Bronchial epithelial cell (primary cell): ENCODE measurements around the gene LRP6. TPM values are rescaled to one million over a fixed set of nuclear protein-coding genes. Genes with fewer than 3 reads are reported as not detected.

Experiments
- DNase-seq: peaks from one replicate; pipeline ENCODE4 v3.0.0-alpha.2; 2010; ENCODE audit warnings: low read depth
- FAIRE-seq: peaks from 2 replicates; lab custom pipeline; 2011; peaks lifted over from hg19 to GRCh38; lab: Jason Lieb, UNC
- H3K27me3 ChIP-seq: 2 replicates; pipeline ENCODE4 v1.5.1; 2011; ENCODE audit warnings: low read length; ENCODE audit not compliant: control insufficient read depth, insufficient read depth
- H3K36me3 ChIP-seq: 2 replicates; pipeline ENCODE4 v1.5.1; 2011; ENCODE audit warnings: low read length; ENCODE audit not compliant: control insufficient read depth, insufficient read depth
- H3K4me3 ChIP-seq: 2 replicates; pipeline ENCODE4 v1.5.1; 2011; ENCODE audit warnings: mild to moderate bottlenecking, low read depth, low read length, control low read depth
- CTCF ChIP-seq: IDR thresholded peaks from 2 replicates; pipeline ENCODE4 v1.5.1; 2011; ENCODE audit warnings: mild to moderate bottlenecking, moderate library complexity, low read length, control low read depth, inconsistent platforms; ENCODE audit not compliant: insufficient read depth, severe bottlenecking
- total RNA-seq: library from RNA; depleted of rRNA; stranded (reverse); fragments of >200 nt; gene quantifications from 2 replicates; pipeline ENCODE4 v1.2.1, GENCODE V29; 2014

The LRP6 gene
- total RNA-seq, 1 donor from 2014 or later = 17.6 TPM

GRCh38 chr12:12202747-12203146 lies 64.1 kb downstream of the LRP6 start:
- no peak for FAIRE-seq
- no peak for DNase-seq
- TF ChIP-seq CTCF = no peak

GRCh38 chr12:12202105-12202504 lies 64.7 kb downstream of the LRP6 start:
- FAIRE-seq (no peak), DNase-seq (no peak)
- TF ChIP-seq CTCF = no peak
- H3K4me3 ChIP-seq = no peak overlapping the region
- no peaks in the 10 kb centered on the region for H3K27me3 ChIP-seq
- H3K36me3 ChIP-seq = no peaks in the 10 kb centered on the region

More at GRCh38 chr12:12202747-12203146, 64.1 kb downstream of the LRP6 start:
- no peak overlapping the region for H3K4me3 ChIP-seq
- H3K27me3 ChIP-seq = no peaks in the 10 kb centered on the region
- no peaks in the 10 kb centered on the region for H3K36me3 ChIP-seq

- no peak for TF ChIP-seq CTCF
Observed at GRCh38 chr12:12201274-12201758, 65.5 kb downstream of the LRP6 start.

GRCh38 chr12:12200363-12200762 lies 66.5 kb downstream of the LRP6 start:
- no peak for TF ChIP-seq CTCF

More at GRCh38 chr12:12201274-12201758, 65.5 kb downstream of the LRP6 start:
- FAIRE-seq = no peak
- no peak overlapping the region for H3K4me3 ChIP-seq
- no peaks in the 10 kb centered on the region for H3K36me3 ChIP-seq
- H3K27me3 ChIP-seq = no peaks in the 10 kb centered on the region
- no peak for DNase-seq

GRCh38 chr12:12198124-12198523 lies 68.7 kb downstream of the LRP6 start:
- no peak for FAIRE-seq

More at GRCh38 chr12:12200363-12200762, 66.5 kb downstream of the LRP6 start:
- H3K36me3 ChIP-seq = no peaks in the 10 kb centered on the region
- FAIRE-seq (no peak), DNase-seq (no peak)
- H3K27me3 ChIP-seq = no peaks in the 10 kb centered on the region
- H3K4me3 ChIP-seq = no peak overlapping the region

More at GRCh38 chr12:12198124-12198523, 68.7 kb downstream of the LRP6 start:
- Histone ChIP-seq H3K27me3 (no peaks in the 10 kb centered on the region), H3K4me3 (no peak overlapping the region), H3K36me3 (no peaks in the 10 kb centered on the region)
- TF ChIP-seq CTCF = no peak
- no peak for DNase-seq
